AML-193 (cell line): ENCODE results near the gene GNAL.
"Not testable (repeated sequence)": the region's sequence is repeated elsewhere in the genome, so short reads cannot be mapped to it uniquely, and the experiment has no call there.

Experiments
- DNase-seq, 2 experiments: peaks; one replicate each; lab custom pipeline; 2025; lab: John Stamatoyannopoulos, UW

Gene GNAL

GRCh38 chr18:11877497-11878135 lies 188.6 kb downstream of the GNAL start:
- DNase-seq: no peak

GRCh38 chr18:11880586-11881304 lies 191.7 kb downstream of the GNAL start:
- no peak for DNase-seq

- DNase-seq: no peak
These were observed 193.6 kb downstream of the GNAL start for GRCh38 chr18:11882636-11883035.

- DNase-seq: peak; percentile 77
These were observed 194.1 kb downstream of the GNAL start for GRCh38 chr18:11883153-11883552.

GRCh38 chr18:11884396-11885030 lies 195.4 kb downstream of the GNAL start:
- DNase-seq: no peak

- DNase-seq: no peak
These were observed 196.3 kb downstream of the GNAL start for GRCh38 chr18:11885278-11885947.

- DNase-seq: no peak
These were observed 197.6 kb downstream of the GNAL start for GRCh38 chr18:11886577-11887110.

GRCh38 chr18:11887328-11888128 lies 198.5 kb downstream of the GNAL start:
- no peak for DNase-seq

GRCh38 chr18:11888726-11889125 lies 199.7 kb downstream of the GNAL start:
- DNase-seq: no peak

GRCh38 chr18:11889284-11889683 lies 200.2 kb downstream of the GNAL start:
- DNase-seq: no peak

- DNase-seq: no peak
These were observed 202.7 kb downstream of the GNAL start for GRCh38 chr18:11891737-11892136.

GRCh38 chr18:11892438-11892837 lies 203.4 kb downstream of the GNAL start:
- not testable (repeated sequence) for DNase-seq

GRCh38 chr18:11897781-11898180 lies 208.7 kb downstream of the GNAL start:
- DNase-seq: no peak

- DNase-seq: peak; percentile 14 to 30
These were observed 210.0 kb downstream of the GNAL start for GRCh38 chr18:11899063-11899462.

GRCh38 chr18:11901826-11902438 lies 212.9 kb downstream of the GNAL start:
- DNase-seq: no peak

- no peak for DNase-seq
These were observed 213.6 kb downstream of the GNAL start for GRCh38 chr18:11902522-11903292.

GRCh38 chr18:11905613-11906012 lies 216.5 kb downstream of the GNAL start:
- DNase-seq: no peak

GRCh38 chr18:11906176-11906575 lies 217.1 kb downstream of the GNAL start:
- no peak for DNase-seq

GRCh38 chr18:11906926-11907874 lies 218.1 kb downstream of the GNAL start:
- DNase-seq: no peak
